Neural cell (in vitro differentiated cells): ENCODE results near the gene SYCE3. TPM values are rescaled to one million over a fixed set of nuclear protein-coding genes. Genes with fewer than 3 reads are reported as not detected.

Experiments
- H2AFZ ChIP-seq: fragments of 200-600, 300-800 bp; sonication (generic), shearing (Covaris generic); 2 replicates; pipeline ENCODE4 v1.6.0; 2014; ENCODE audit warnings: low read depth, mild to moderate bottlenecking, antibody characterized with exemption, low read length, moderate library complexity
- H3F3A ChIP-seq: fragments of 200-600 bp; shearing (Covaris generic); 2 replicates; pipeline ENCODE4 v1.6.1; 2016; ENCODE audit warnings: mild to moderate bottlenecking, moderate library complexity, mixed read lengths, antibody characterized with exemption, low read length; ENCODE audit not compliant: insufficient read depth, poor library complexity, severe bottlenecking
- H3K27ac ChIP-seq: fragments of 200-600, 300-800 bp; sonication (generic), shearing (Covaris generic); 2 replicates; pipeline ENCODE4 v1.5.1; 2014; ENCODE audit warnings: mild to moderate bottlenecking, low read length, moderate library complexity
- H3K27me3 ChIP-seq: fragments of 300-800, 200-600 bp; sonication (generic), shearing (Covaris generic); 2 replicates; pipeline ENCODE4 v1.6.0; 2014; ENCODE audit warnings: mild to moderate bottlenecking, low read depth, low read length, moderate library complexity; ENCODE audit not compliant: insufficient read depth
- H3K36me3 ChIP-seq: fragments of 300-800, 200-600 bp; sonication (generic), shearing (Covaris generic); 2 replicates; pipeline ENCODE4 v1.5.1; 2014; ENCODE audit warnings: mild to moderate bottlenecking, antibody characterized with exemption, low read length, moderate library complexity; ENCODE audit not compliant: insufficient read depth
- H3K4me2 ChIP-seq: fragments of 300-800, 200-600 bp; sonication (generic), shearing (Covaris generic); 2 replicates; pipeline ENCODE4 v1.6.0; 2014; ENCODE audit warnings: mild to moderate bottlenecking, low read length
- H3K4me3 ChIP-seq: fragments of 300-800, 200-600 bp; sonication (generic), shearing (Covaris generic); 2 replicates; pipeline ENCODE4 v1.5.1; 2014; ENCODE audit warnings: mild to moderate bottlenecking, low read length, moderate library complexity
- H3K79me2 ChIP-seq: fragments of 200-600 bp; shearing (Covaris generic); replicated peaks from 2 replicates; pipeline ENCODE4 v1.6.0; 2014; ENCODE audit warnings: mild to moderate bottlenecking, low read length, moderate library complexity; ENCODE audit not compliant: insufficient read depth
- H3K9ac ChIP-seq: fragments of 300-800, 200-600 bp; sonication (generic), shearing (Covaris generic); 2 replicates; pipeline ENCODE4 v1.6.1; 2016; ENCODE audit warnings: mild to moderate bottlenecking, low read length, mixed read lengths
- H3K9me2 ChIP-seq: fragments of 200-600 bp; shearing (Covaris generic); 2 replicates; pipeline ENCODE4 v1.6.1; 2016; ENCODE audit warnings: mild to moderate bottlenecking, low read length, mixed read lengths; ENCODE audit not compliant: insufficient read depth
- H3K9me3 ChIP-seq: fragments of 200-600, 300-800 bp; sonication (generic), shearing (Covaris generic); 2 replicates; pipeline ENCODE4 v1.6.1; 2016; ENCODE audit warnings: mild to moderate bottlenecking, mixed run types, low read length, moderate library complexity, mixed read lengths
- H4K20me1 ChIP-seq: fragments of 200-600 bp; shearing (Covaris generic); 2 replicates; pipeline ENCODE4 v1.6.1; 2016; ENCODE audit warnings: mild to moderate bottlenecking, mixed run types; ENCODE audit not compliant: insufficient read depth
- EP300 ChIP-seq: fragments of 450-650 bp; conservative IDR thresholded peaks from 2 replicates; pipeline ENCODE4 v1.6.1; 2014; ENCODE audit warnings: antibody characterized with exemption, mild to moderate bottlenecking, moderate library complexity; ENCODE audit not compliant: poor library complexity, severe bottlenecking
- EZH2 ChIP-seq: fragments of 200-600, 300-800 bp; shearing (Covaris generic), sonication (generic); IDR thresholded peaks from 2 replicates; pipeline ENCODE4 v1.6.1; 2014; ENCODE audit warnings: antibody characterized with exemption, low read length, borderline replicate concordance, mild to moderate bottlenecking; ENCODE audit not compliant: insufficient read depth, poor library complexity, severe bottlenecking
- MXI1 ChIP-seq: fragments of 450-650 bp; conservative IDR thresholded peaks from 2 replicates; pipeline ENCODE4 v1.6.1; 2014; ENCODE audit warnings: antibody characterized with exemption, mild to moderate bottlenecking; ENCODE audit not compliant: poor library complexity, severe bottlenecking
- POLR2AphosphoS5 ChIP-seq: IDR thresholded peaks from 2 replicates; pipeline ENCODE4 v1.6.1; 2012
- RAD21 ChIP-seq: fragments of 450-650 bp; conservative IDR thresholded peaks from 2 replicates; pipeline ENCODE4 v1.6.1; 2014; ENCODE audit warnings: antibody characterized with exemption, mild to moderate bottlenecking, moderate library complexity
- SMC3 ChIP-seq: fragments of 450-650 bp; conservative IDR thresholded peaks from 2 replicates; pipeline ENCODE4 v1.6.1; 2014; ENCODE audit warnings: antibody characterized with exemption, mild to moderate bottlenecking, moderate library complexity; ENCODE audit not compliant: poor library complexity
- TAF1 ChIP-seq: IDR thresholded peaks from 2 replicates; pipeline ENCODE4 v1.6.1; 2012; ENCODE audit warnings: low read depth
- polyA plus RNA-seq: library from polyadenylated mRNA; depleted of rRNA; stranded (reverse); fragments of >200 nt; gene quantifications from 2 replicates; pipeline ENCODE4 v1.2.3, GENCODE V29; 2014
- TF ChIP-seq, protein P1 (sequence below): IDR thresholded peaks from 2 replicates; pipeline ENCODE4 v1.6.1; 2012; ENCODE audit warnings: borderline replicate concordance
- TF ChIP-seq, protein P2 (sequence below): fragments of 450-650 bp; IDR thresholded peaks from 2 replicates; pipeline ENCODE4 v1.5.1; 2014; ENCODE audit warnings: antibody characterized with exemption, mild to moderate bottlenecking, moderate library complexity; ENCODE audit not compliant: poor library complexity, severe bottlenecking

The SYCE3 gene
- polyA plus RNA-seq, 1 donor from 2014 or later = not detected

DNA sequence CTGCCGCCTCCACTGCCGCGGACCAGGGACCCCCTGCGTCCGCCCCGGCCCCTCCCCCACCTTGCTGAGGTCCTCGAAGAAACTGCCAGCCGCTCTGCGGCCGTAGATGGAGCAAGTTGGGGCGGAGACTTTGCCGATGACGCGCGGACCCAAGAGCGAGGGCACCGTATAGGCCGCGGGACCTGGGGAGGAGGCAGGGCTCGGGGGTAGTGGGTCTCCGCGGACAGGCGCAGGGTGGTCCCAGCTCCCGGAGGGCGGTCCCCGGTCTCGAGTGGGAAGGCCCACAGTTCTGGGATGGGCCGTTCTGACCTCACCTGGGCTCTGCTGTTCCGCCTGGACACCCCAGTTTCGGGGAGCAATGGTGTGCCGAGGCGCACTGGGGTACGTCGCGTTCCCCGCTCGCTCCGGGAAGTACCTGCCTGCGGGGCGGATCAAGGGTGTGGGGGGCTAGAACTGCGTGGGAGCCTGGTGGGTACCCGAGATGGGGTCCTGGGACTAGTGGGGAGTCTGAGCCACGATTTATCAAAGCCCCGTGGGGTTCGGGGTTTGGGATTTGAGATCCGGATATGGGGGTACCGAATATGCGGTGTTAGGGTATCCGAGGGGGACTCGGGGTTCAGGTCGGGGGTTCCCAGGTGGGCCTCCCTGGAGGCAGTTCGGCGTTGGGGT lies 31.7 kb downstream of the SYCE3 start:
- Histone ChIP-seq H3F3A (no peaks in the 10 kb centered on the region), H4K20me1 (no peaks in the 10 kb centered on the region), H3K9me3 (no peaks in the 10 kb centered on the region), H2AFZ (no peak overlapping the region), H3K27me3 (peaks cover 34% of the 10 kb centered on the region), H3K27ac (no peak overlapping the region), H3K4me3 (peak overlapping the region; percentile 57), H3K79me2 (no peaks in the 10 kb centered on the region), H3K36me3 (no peaks in the 10 kb centered on the region), H3K4me2 (no peak overlapping the region), H3K9me2 (no peaks in the 10 kb centered on the region), H3K9ac (no peak overlapping the region)
- TF ChIP-seq TAF1 (no peak), RAD21 (no peak), EP300 (no peak), POLR2AphosphoS5 (no peak), MXI1 (no peak), SMC3 (no peak)

DNA sequence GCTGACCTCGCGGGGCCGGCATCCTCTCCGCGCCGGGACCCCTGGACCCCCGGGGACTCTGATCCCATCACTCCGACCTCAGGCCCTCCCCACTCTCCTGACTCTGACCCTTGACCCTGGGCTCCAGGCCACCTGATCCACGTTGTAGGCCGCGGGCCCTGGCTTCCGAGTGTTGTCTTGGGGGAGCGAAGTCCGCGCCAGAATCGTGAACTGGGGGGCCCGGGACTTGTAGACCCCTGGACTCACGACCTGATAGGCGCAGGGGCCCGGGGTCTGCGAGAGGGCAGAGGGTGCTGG lies 32.2 kb downstream of the SYCE3 start:
- Histone ChIP-seq H3K27ac (no peak overlapping the region), H3K4me3 (peak overlapping the region; percentile 57), H3K9me3 (no peaks in the 10 kb centered on the region), H3K79me2 (no peaks in the 10 kb centered on the region), H3F3A (no peaks in the 10 kb centered on the region), H3K9ac (no peak overlapping the region), H2AFZ (no peak overlapping the region), H3K36me3 (no peaks in the 10 kb centered on the region), H3K9me2 (no peaks in the 10 kb centered on the region), H3K27me3 (peaks cover 34% of the 10 kb centered on the region), H4K20me1 (no peaks in the 10 kb centered on the region), H3K4me2 (no peak overlapping the region)
- TF ChIP-seq, protein P1, sequence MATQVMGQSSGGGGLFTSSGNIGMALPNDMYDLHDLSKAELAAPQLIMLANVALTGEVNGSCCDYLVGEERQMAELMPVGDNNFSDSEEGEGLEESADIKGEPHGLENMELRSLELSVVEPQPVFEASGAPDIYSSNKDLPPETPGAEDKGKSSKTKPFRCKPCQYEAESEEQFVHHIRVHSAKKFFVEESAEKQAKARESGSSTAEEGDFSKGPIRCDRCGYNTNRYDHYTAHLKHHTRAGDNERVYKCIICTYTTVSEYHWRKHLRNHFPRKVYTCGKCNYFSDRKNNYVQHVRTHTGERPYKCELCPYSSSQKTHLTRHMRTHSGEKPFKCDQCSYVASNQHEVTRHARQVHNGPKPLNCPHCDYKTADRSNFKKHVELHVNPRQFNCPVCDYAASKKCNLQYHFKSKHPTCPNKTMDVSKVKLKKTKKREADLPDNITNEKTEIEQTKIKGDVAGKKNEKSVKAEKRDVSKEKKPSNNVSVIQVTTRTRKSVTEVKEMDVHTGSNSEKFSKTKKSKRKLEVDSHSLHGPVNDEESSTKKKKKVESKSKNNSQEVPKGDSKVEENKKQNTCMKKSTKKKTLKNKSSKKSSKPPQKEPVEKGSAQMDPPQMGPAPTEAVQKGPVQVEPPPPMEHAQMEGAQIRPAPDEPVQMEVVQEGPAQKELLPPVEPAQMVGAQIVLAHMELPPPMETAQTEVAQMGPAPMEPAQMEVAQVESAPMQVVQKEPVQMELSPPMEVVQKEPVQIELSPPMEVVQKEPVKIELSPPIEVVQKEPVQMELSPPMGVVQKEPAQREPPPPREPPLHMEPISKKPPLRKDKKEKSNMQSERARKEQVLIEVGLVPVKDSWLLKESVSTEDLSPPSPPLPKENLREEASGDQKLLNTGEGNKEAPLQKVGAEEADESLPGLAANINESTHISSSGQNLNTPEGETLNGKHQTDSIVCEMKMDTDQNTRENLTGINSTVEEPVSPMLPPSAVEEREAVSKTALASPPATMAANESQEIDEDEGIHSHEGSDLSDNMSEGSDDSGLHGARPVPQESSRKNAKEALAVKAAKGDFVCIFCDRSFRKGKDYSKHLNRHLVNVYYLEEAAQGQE = no peak
- TF ChIP-seq EP300 (no peak), POLR2AphosphoS5 (no peak), SMC3 (no peak), TAF1 (no peak), RAD21 (no peak), EZH2 (no peak), MXI1 (no peak)
- TF ChIP-seq, protein P2, sequence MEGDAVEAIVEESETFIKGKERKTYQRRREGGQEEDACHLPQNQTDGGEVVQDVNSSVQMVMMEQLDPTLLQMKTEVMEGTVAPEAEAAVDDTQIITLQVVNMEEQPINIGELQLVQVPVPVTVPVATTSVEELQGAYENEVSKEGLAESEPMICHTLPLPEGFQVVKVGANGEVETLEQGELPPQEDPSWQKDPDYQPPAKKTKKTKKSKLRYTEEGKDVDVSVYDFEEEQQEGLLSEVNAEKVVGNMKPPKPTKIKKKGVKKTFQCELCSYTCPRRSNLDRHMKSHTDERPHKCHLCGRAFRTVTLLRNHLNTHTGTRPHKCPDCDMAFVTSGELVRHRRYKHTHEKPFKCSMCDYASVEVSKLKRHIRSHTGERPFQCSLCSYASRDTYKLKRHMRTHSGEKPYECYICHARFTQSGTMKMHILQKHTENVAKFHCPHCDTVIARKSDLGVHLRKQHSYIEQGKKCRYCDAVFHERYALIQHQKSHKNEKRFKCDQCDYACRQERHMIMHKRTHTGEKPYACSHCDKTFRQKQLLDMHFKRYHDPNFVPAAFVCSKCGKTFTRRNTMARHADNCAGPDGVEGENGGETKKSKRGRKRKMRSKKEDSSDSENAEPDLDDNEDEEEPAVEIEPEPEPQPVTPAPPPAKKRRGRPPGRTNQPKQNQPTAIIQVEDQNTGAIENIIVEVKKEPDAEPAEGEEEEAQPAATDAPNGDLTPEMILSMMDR = no peak
